Osteoblast (primary cell): ENCODE measurements around the gene OBSCN. TPM values are rescaled to one million over a fixed set of nuclear protein-coding genes. Genes with fewer than 3 reads are reported as not detected.
A peak's percentile ranks its signal among the peaks of the same experiment; 100 is the strongest.

Experiments used
- DNase-seq: peaks from one replicate; pipeline ENCODE4 v3.0.0; 2011; ENCODE audit warnings: low spot score, mixed read lengths; ENCODE audit not compliant: insufficient read length; ENCODE audit errors: missing footprints
- H2AFZ ChIP-seq: 2 replicates; pipeline ENCODE4 v1.6.0; 2011; ENCODE audit warnings: mild to moderate bottlenecking, low read length
- H3K27ac ChIP-seq: 2 replicates; pipeline ENCODE4 v1.5.1; 2011; ENCODE audit warnings: mild to moderate bottlenecking, low read depth, low read length, moderate library complexity
- H3K27me3 ChIP-seq: 2 replicates; pipeline ENCODE4 v1.6.0; 2012; ENCODE audit warnings: mild to moderate bottlenecking, control low read depth, inconsistent platforms, low read length, moderate library complexity; ENCODE audit not compliant: insufficient read depth
- H3K36me3 ChIP-seq: 2 replicates; pipeline ENCODE4 v1.5.1; 2011; ENCODE audit warnings: mild to moderate bottlenecking, low read length, control low read depth, moderate library complexity; ENCODE audit not compliant: insufficient read depth
- H3K4me1 ChIP-seq: 2 replicates; pipeline ENCODE4 v1.5.1; 2011; ENCODE audit warnings: mild to moderate bottlenecking, low read length, control low read depth, moderate library complexity; ENCODE audit not compliant: insufficient read depth
- H3K4me2 ChIP-seq: 2 replicates; pipeline ENCODE4 v1.6.0; 2011; ENCODE audit warnings: mild to moderate bottlenecking, low read length; ENCODE audit not compliant: insufficient read depth
- H3K4me3 ChIP-seq: fragments of 200-600 bp; sonication (generic); 3 replicates; pipeline ENCODE4 v1.5.1; 2012; ENCODE audit warnings: mild to moderate bottlenecking, low read length, inconsistent platforms; ENCODE audit not compliant: insufficient read depth
- H3K79me2 ChIP-seq: 2 replicates; pipeline ENCODE4 v1.6.0; 2012; ENCODE audit warnings: mild to moderate bottlenecking, low read length, control low read depth, inconsistent platforms; ENCODE audit not compliant: insufficient read depth
- H3K9me3 ChIP-seq: 2 replicates; pipeline ENCODE4 v1.5.1; 2011; ENCODE audit warnings: low read depth, low read length, control low read depth
- H4K20me1 ChIP-seq: 2 replicates; pipeline ENCODE4 v1.6.0; 2012; ENCODE audit warnings: mild to moderate bottlenecking, low read length, control low read depth; ENCODE audit not compliant: insufficient read depth
- CTCF ChIP-seq: IDR thresholded peaks from 2 replicates; pipeline ENCODE4 v1.5.1; 2011; ENCODE audit warnings: mild to moderate bottlenecking, low read depth, low read length, moderate library complexity; ENCODE audit errors: extremely low read depth
- total RNA-seq: library from RNA; depleted of rRNA; stranded (reverse); fragments of >200 nt; gene quantifications from 2 replicates; pipeline ENCODE4 v1.2.3, GENCODE V29; 2012

The OBSCN gene
- total RNA-seq, 1 donor: 2.9 TPM

GRCh38 chr1:228341814-228342626 lies 134.2 kb downstream of the OBSCN start:
- no peak overlapping the region for H2AFZ ChIP-seq
- peaks cover 4% of the 10 kb centered on the region for H3K9me3 ChIP-seq
- no peaks in the 10 kb centered on the region for H3K79me2 ChIP-seq
- peak; percentile 69 for DNase-seq
- H4K20me1 ChIP-seq: no peaks in the 10 kb centered on the region
- H3K27me3 ChIP-seq: no peaks in the 10 kb centered on the region
- H3K36me3 ChIP-seq: no peaks in the 10 kb centered on the region
- no peak overlapping the region for H3K4me2 ChIP-seq
- H3K4me3 ChIP-seq: no peak overlapping the region
- no peaks in the 10 kb centered on the region for H3K4me1 ChIP-seq
- no peak overlapping the region for H3K27ac ChIP-seq
- no peak for TF ChIP-seq CTCF

GRCh38 chr1:228342627-228343190 lies 134.9 kb downstream of the OBSCN start:
- H4K20me1 ChIP-seq: no peaks in the 10 kb centered on the region
- H3K4me3 ChIP-seq: no peak overlapping the region
- TF ChIP-seq CTCF: no peak
- no peaks in the 10 kb centered on the region for H3K4me1 ChIP-seq
- H3K9me3 ChIP-seq: peaks cover 4% of the 10 kb centered on the region
- H3K27ac ChIP-seq: no peak overlapping the region
- no peaks in the 10 kb centered on the region for H3K27me3 ChIP-seq
- H3K79me2 ChIP-seq: no peaks in the 10 kb centered on the region
- H3K36me3 ChIP-seq: no peaks in the 10 kb centered on the region
- DNase-seq: peak; percentile 66
- no peak overlapping the region for H2AFZ ChIP-seq
- no peak overlapping the region for H3K4me2 ChIP-seq

GRCh38 chr1:228343191-228343661 lies 135.4 kb downstream of the OBSCN start:
- H3K4me2 ChIP-seq: no peak overlapping the region
- H3K4me3 ChIP-seq: no peak overlapping the region
- peaks cover 4% of the 10 kb centered on the region for H3K9me3 ChIP-seq
- no peaks in the 10 kb centered on the region for H3K36me3 ChIP-seq
- DNase-seq: no peak
- H3K27me3 ChIP-seq: no peaks in the 10 kb centered on the region
- H2AFZ ChIP-seq: no peak overlapping the region
- no peaks in the 10 kb centered on the region for H4K20me1 ChIP-seq
- TF ChIP-seq CTCF: no peak
- H3K79me2 ChIP-seq: no peaks in the 10 kb centered on the region
- H3K27ac ChIP-seq: no peak overlapping the region
- H3K4me1 ChIP-seq: no peaks in the 10 kb centered on the region

- Histone ChIP-seq H3K9me3 (peaks cover 4% of the 10 kb centered on the region), H3K4me1 (no peaks in the 10 kb centered on the region), H3K27ac (no peak overlapping the region), H3K36me3 (no peaks in the 10 kb centered on the region), H3K79me2 (no peaks in the 10 kb centered on the region), H2AFZ (no peak overlapping the region), H4K20me1 (no peaks in the 10 kb centered on the region), H3K27me3 (no peaks in the 10 kb centered on the region), H3K4me3 (no peak overlapping the region), H3K4me2 (no peak overlapping the region)
- TF ChIP-seq CTCF: no peak
- DNase-seq: peak; percentile 43
Observed at GRCh38 chr1:228344631-228345072, 136.8 kb downstream of the OBSCN start.
